NAMALWA (cell line): ENCODE data around the gene NCKAP1.
"Not testable (repeated sequence)": the region's sequence is repeated elsewhere in the genome, so short reads cannot be mapped to it uniquely, and the experiment has no call there.

Experiments
- DNase-seq: peaks from one replicate; pipeline ENCODE4 v3.0.0-alpha.2; 2015; ENCODE audit warnings: low spot score

NCKAP1 gene

GRCh38 chr2:183035954-183036669 lies 2.1 kb downstream of the NCKAP1 start:
- peak; percentile 73 for DNase-seq

- no peak for DNase-seq
Measured at GRCh38 chr2:183035298-183035953, 2.8 kb downstream of the NCKAP1 start.

GRCh38 chr2:183034806-183035205 lies 3.5 kb downstream of the NCKAP1 start:
- no peak for DNase-seq

- DNase-seq: no peak
Measured at GRCh38 chr2:183033951-183034350, 4.3 kb downstream of the NCKAP1 start.

- no peak for DNase-seq
Measured at GRCh38 chr2:183031911-183032794, 6.1 kb downstream of the NCKAP1 start.

GRCh38 chr2:183029219-183029618 lies 9.0 kb downstream of the NCKAP1 start:
- DNase-seq: no peak

- DNase-seq: no peak
Measured at GRCh38 chr2:183028108-183028507, 10.1 kb downstream of the NCKAP1 start.

- DNase-seq: no peak
Measured at GRCh38 chr2:183027443-183027842, 10.8 kb downstream of the NCKAP1 start.

- DNase-seq: no peak
Measured at GRCh38 chr2:183026424-183026823, 11.8 kb downstream of the NCKAP1 start.

GRCh38 chr2:183025993-183026392 lies 12.3 kb downstream of the NCKAP1 start:
- DNase-seq: no peak

GRCh38 chr2:183024339-183025095 lies 13.7 kb downstream of the NCKAP1 start:
- no peak for DNase-seq

GRCh38 chr2:183022711-183023110 lies 15.5 kb downstream of the NCKAP1 start:
- DNase-seq: no peak

GRCh38 chr2:183021613-183022012 lies 16.6 kb downstream of the NCKAP1 start:
- DNase-seq: no peak

- DNase-seq: no peak
Measured at GRCh38 chr2:183019718-183020442, 18.4 kb downstream of the NCKAP1 start.

GRCh38 chr2:183017845-183018244 lies 20.4 kb downstream of the NCKAP1 start:
- DNase-seq: not testable (repeated sequence)

GRCh38 chr2:183014005-183014404 lies 24.3 kb downstream of the NCKAP1 start:
- DNase-seq: no peak

- DNase-seq: no peak
Measured at GRCh38 chr2:183011743-183012142, 26.5 kb downstream of the NCKAP1 start.

GRCh38 chr2:183010112-183010511 lies 28.1 kb downstream of the NCKAP1 start:
- no peak for DNase-seq

GRCh38 chr2:183009249-183009899 lies 28.9 kb downstream of the NCKAP1 start:
- DNase-seq: no peak

GRCh38 chr2:183001948-183002347 lies 36.3 kb downstream of the NCKAP1 start:
- DNase-seq: no peak

- DNase-seq: no peak
Measured at GRCh38 chr2:183000846-183001245, 37.4 kb downstream of the NCKAP1 start.
